A549 (cell line): ENCODE measurements around the gene SEPTIN11. TPM values are rescaled to one million over a fixed set of nuclear protein-coding genes. Genes with fewer than 3 reads are reported as not detected.

Source experiments
- ATAC-seq, 2 experiments: fragments of 200-7000 bp in 1 of 2; fragments of >200 bp in 1 of 2; cut with Nextera tagmentation in 1 of 2; cut with Tn5 transposase in 1 of 2; 3 replicates each; pipeline versions ENCODE4 v1.8.0 to v1.9.1; 2018 to 2020; ENCODE audit warnings: mild to moderate bottlenecking in 1 of 2, moderate library complexity in 1 of 2
- CTCF ChIA-PET: fragments of 300-600 bp; sonication (Branson Sonifier 250); formaldehyde crosslinking; extraction: SDS; loops from one replicate; lab custom pipeline; 2021; ENCODE audit warnings: antibody characterized with exemption, inconsistent platforms; lab: Yijun Ruan, JAX
- POLR2A ChIA-PET: fragments of 350-600 bp; formaldehyde crosslinking; extraction: SDS; loops from one replicate; lab custom pipeline; 2021; ENCODE audit warnings: antibody characterized with exemption, inconsistent platforms; lab: Yijun Ruan, JAX
- DNase-seq, 2 experiments: peaks; one replicate each; pipeline versions ENCODE4 v3.0.0 to v3.0.0-alpha.2; 2011 to 2016; ENCODE audit warnings: low read depth in 1 of 2, low spot score in 1 of 2
- FAIRE-seq: peaks from 2 replicates; lab custom pipeline; 2011; peaks lifted over from hg19 to GRCh38; lab: Jason Lieb, UNC
- H3K27ac ChIP-seq, 2 experiments: fragments of >200 bp; sonication (Bioruptor Twin); formaldehyde crosslinking; 3 replicates each; pipeline ENCODE4 v1.5.1; 2016 to 2017
- H3K4me1 ChIP-seq: fragments of >200 bp; sonication (Bioruptor Twin); formaldehyde crosslinking; 3 replicates; pipeline ENCODE4 v1.6.1; 2016
- H3K4me2 ChIP-seq: fragments of >200 bp; sonication (Bioruptor Twin); formaldehyde crosslinking; 3 replicates; pipeline ENCODE4 v1.6.1; 2016
- H3K4me3 ChIP-seq: fragments of >200 bp; sonication (Bioruptor Twin); formaldehyde crosslinking; 3 replicates; pipeline ENCODE4 v1.5.1; 2016
- H3K9me3 ChIP-seq: fragments of >200 bp; sonication (Bioruptor Twin); formaldehyde crosslinking; 3 replicates; pipeline ENCODE4 v1.6.1; 2016
- CHD4 ChIP-seq: fragments of 200-600 bp; sonication (generic); IDR thresholded peaks from 2 replicates; pipeline ENCODE4 v1.6.1; 2016; ENCODE audit warnings: antibody characterized with exemption, mild to moderate bottlenecking, borderline replicate concordance
- E2F6 ChIP-seq: IDR thresholded peaks from 2 replicates; pipeline ENCODE4 v1.6.1; 2012; ENCODE audit warnings: low read depth, borderline replicate concordance
- EHMT2 ChIP-seq: fragments of 200-600 bp; sonication (generic); IDR thresholded peaks from 2 replicates; pipeline ENCODE4 v1.6.1; 2016; ENCODE audit warnings: antibody characterized with exemption, low read depth, mild to moderate bottlenecking, moderate library complexity
- ESRRA ChIP-seq: fragments of 150-350 bp; IDR thresholded peaks from 2 replicates; pipeline ENCODE4 v1.6.1; 2014; ENCODE audit warnings: mild to moderate bottlenecking, low read length, borderline replicate concordance
- HES2 ChIP-seq: fragments of >200 bp; sonication (Bioruptor Twin); formaldehyde crosslinking; IDR thresholded peaks from 2 replicates; pipeline ENCODE4 v1.6.1; 2016
- HOXB5 ChIP-seq: fragments of 250-450 bp; sonication (Bioruptor Pico); IDR thresholded peaks from 2 replicates; pipeline ENCODE4 v1.5.0; 2020; ENCODE audit warnings: mild to moderate bottlenecking, moderate library complexity
- JUN ChIP-seq, 2 experiments: fragments of >200 bp; sonication (Bioruptor Twin); formaldehyde crosslinking; IDR thresholded peaks; 2 replicates in 1 of 2; 3 replicates in 1 of 2; pipeline ENCODE4 v1.6.1; 2016 to 2017
- JUNB ChIP-seq: fragments of >200 bp; sonication (Bioruptor Twin); formaldehyde crosslinking; IDR thresholded peaks from 2 replicates; pipeline ENCODE4 v1.6.1; 2016
- KDM5A ChIP-seq: fragments of 200-600 bp; sonication (generic); IDR thresholded peaks from 2 replicates; pipeline ENCODE4 v1.6.1; 2016; ENCODE audit warnings: antibody characterized with exemption, mild to moderate bottlenecking
- PHF8 ChIP-seq: fragments of 200-600 bp; sonication (generic); IDR thresholded peaks from 2 replicates; pipeline ENCODE4 v1.6.1; 2016; ENCODE audit warnings: low read depth, mild to moderate bottlenecking, antibody characterized with exemption, moderate library complexity, borderline replicate concordance
- SREBF2 ChIP-seq: fragments of 450-650 bp; IDR thresholded peaks from 2 replicates; pipeline ENCODE4 v1.6.1; 2014; ENCODE audit warnings: mild to moderate bottlenecking, moderate library complexity
- TFCP2L1 ChIP-seq: fragments of 250-450 bp; sonication (Bioruptor Pico); IDR thresholded peaks from 2 replicates; pipeline ENCODE4 v1.5.0; 2021; ENCODE audit warnings: mild to moderate bottlenecking
- TP53 ChIP-seq: fragments of 250-450 bp; sonication (Bioruptor Pico); IDR thresholded peaks from 2 replicates; pipeline ENCODE4 v1.5.0; 2021; ENCODE audit warnings: mild to moderate bottlenecking, moderate library complexity
- ZC3H11A ChIP-seq: fragments of 450-650 bp; IDR thresholded peaks from 2 replicates; pipeline ENCODE4 v1.6.1; 2014; ENCODE audit warnings: antibody characterized with exemption, mild to moderate bottlenecking
- ZFP36 ChIP-seq: fragments of 450-650 bp; IDR thresholded peaks from 2 replicates; pipeline ENCODE4 v1.6.1; 2014; ENCODE audit warnings: borderline replicate concordance; ENCODE audit not compliant: partially characterized antibody
- ZNF302 ChIP-seq: fragments of 250-450 bp; sonication (Bioruptor Pico); IDR thresholded peaks from 2 replicates; pipeline ENCODE4 v1.9.0; 2021; ENCODE audit warnings: inconsistent platforms, mild to moderate bottlenecking, moderate library complexity
- ZSCAN20 ChIP-seq: fragments of 250-450 bp; sonication (Bioruptor Pico); IDR thresholded peaks from 2 replicates; pipeline ENCODE4 v1.8.0; 2022; ENCODE audit warnings: mild to moderate bottlenecking, moderate library complexity
- WGBS: methylation state at CpG from one replicate; pipeline ENCODE4 v1.1.6; 2017; ENCODE audit errors: missing lambda C conversion rate; 5-methylcytosine and 5-hydroxymethylcytosine counted together
- polyA plus RNA-seq, 4 experiments: library from polyadenylated mRNA; depleted of rRNA in 3 of 4; stranded (reverse); fragments of >200 nt; fragmentation: RNase III in 1 of 4; extraction: RNeasy Plus Mini Kit Qiagen cat#74134 plus additional on column Dnase treatment in 1 of 4; gene quantifications; 2 replicates in 3 of 4; 3 replicates in 1 of 4; pipeline ENCODE4 v1.2.3, GENCODE V29; 2011 to 2017
- TF ChIP-seq, protein P1 (sequence below): IDR thresholded peaks from 2 replicates; pipeline ENCODE4 v1.6.1; 2012
- TF ChIP-seq, protein P2 (sequence below): fragments of 200-600 bp; sonication (generic); IDR thresholded peaks from 2 replicates; pipeline ENCODE4 v1.6.1; 2016; ENCODE audit warnings: antibody characterized with exemption, mild to moderate bottlenecking, moderate library complexity

The SEPTIN11 gene
- polyA plus RNA-seq, 2 of the 4 experiments (the other 2 are of a cell fraction) = 40.2 to 69.5 TPM

DNA sequence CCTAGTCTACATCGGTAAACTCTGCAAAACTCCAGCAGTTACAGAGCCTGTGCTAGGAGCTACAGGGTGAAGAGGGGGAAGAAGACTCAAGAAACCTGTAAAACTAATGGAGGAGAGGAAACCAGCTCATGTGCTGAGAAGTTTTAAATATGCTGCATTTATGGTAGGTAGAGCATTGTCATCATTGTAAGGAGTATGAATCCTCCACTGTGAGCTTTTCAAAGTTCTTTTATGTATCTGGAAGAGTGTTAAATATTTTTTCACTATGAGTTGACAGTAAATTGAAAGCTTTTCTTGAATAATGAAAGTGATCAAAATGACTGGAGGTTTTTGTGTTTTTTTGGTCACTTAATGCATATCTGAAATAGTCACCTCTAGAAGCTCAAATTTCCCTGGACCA lies 46.2 kb downstream of the SEPTIN11 start:
- Histone ChIP-seq H3K27ac (no peak overlapping the region), H3K4me3 (no peak overlapping the region), H3K4me1 (no peaks in the 10 kb centered on the region), H3K9me3 (no peaks in the 10 kb centered on the region), H3K4me2 (no peak overlapping the region)
- FAIRE-seq = no peak
- 82% methylated on average over 1 of the region's 1 CpG for WGBS
- no peak for DNase-seq
- POLR2A ChIA-PET = no interaction called here
- TF ChIP-seq, protein P1, sequence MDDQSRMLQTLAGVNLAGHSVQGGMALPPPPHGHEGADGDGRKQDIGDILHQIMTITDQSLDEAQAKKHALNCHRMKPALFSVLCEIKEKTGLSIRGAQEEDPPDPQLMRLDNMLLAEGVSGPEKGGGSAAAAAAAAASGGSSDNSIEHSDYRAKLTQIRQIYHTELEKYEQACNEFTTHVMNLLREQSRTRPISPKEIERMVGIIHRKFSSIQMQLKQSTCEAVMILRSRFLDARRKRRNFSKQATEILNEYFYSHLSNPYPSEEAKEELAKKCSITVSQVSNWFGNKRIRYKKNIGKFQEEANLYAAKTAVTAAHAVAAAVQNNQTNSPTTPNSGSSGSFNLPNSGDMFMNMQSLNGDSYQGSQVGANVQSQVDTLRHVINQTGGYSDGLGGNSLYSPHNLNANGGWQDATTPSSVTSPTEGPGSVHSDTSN = no peak
- TF ChIP-seq TP53 (CRISPR knock-in tag) (no peak), EHMT2 (no peak), ZNF302 (CRISPR knock-in tag) (no peak), E2F6 (no peak), CHD4 (no peak), HOXB5 (CRISPR knock-in tag) (no peak), HES2 (no peak), JUN (IDR thresholded peaks at IDR 0.05) (no peak), SREBF2 (no peak), PHF8 (no peak)
- ATAC-seq = no peak
- CTCF ChIA-PET = interaction anchor here (1.0 to 1.6 kb wide), 3 partner anchors 10 to 574 kb away, joined by 3 read pairs; no protein-coding TSS in a partner anchor

GRCh38 chr4:76996445-76996844 lies 46.9 kb downstream of the SEPTIN11 start:
- TF ChIP-seq HOXB5 (CRISPR knock-in tag) (no peak), HES2 (no peak), TP53 (CRISPR knock-in tag) (no peak), JUNB (no peak), ESRRA (no peak), ZSCAN20 (CRISPR knock-in tag) (no peak), KDM5A (no peak), TFCP2L1 (CRISPR knock-in tag) (no peak), ZC3H11A (no peak), ZFP36 (no peak)
- TF ChIP-seq, protein P2, sequence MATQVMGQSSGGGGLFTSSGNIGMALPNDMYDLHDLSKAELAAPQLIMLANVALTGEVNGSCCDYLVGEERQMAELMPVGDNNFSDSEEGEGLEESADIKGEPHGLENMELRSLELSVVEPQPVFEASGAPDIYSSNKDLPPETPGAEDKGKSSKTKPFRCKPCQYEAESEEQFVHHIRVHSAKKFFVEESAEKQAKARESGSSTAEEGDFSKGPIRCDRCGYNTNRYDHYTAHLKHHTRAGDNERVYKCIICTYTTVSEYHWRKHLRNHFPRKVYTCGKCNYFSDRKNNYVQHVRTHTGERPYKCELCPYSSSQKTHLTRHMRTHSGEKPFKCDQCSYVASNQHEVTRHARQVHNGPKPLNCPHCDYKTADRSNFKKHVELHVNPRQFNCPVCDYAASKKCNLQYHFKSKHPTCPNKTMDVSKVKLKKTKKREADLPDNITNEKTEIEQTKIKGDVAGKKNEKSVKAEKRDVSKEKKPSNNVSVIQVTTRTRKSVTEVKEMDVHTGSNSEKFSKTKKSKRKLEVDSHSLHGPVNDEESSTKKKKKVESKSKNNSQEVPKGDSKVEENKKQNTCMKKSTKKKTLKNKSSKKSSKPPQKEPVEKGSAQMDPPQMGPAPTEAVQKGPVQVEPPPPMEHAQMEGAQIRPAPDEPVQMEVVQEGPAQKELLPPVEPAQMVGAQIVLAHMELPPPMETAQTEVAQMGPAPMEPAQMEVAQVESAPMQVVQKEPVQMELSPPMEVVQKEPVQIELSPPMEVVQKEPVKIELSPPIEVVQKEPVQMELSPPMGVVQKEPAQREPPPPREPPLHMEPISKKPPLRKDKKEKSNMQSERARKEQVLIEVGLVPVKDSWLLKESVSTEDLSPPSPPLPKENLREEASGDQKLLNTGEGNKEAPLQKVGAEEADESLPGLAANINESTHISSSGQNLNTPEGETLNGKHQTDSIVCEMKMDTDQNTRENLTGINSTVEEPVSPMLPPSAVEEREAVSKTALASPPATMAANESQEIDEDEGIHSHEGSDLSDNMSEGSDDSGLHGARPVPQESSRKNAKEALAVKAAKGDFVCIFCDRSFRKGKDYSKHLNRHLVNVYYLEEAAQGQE = no peak
- Histone ChIP-seq H3K9me3 (no peaks in the 10 kb centered on the region), H3K4me2 (no peak overlapping the region), H3K4me3 (no peak overlapping the region), H3K4me1 (no peaks in the 10 kb centered on the region), H3K27ac (no peak overlapping the region)
- WGBS = 91% methylated on average over 2 of the region's 2 CpGs
- no peak for FAIRE-seq
- CTCF ChIA-PET = interaction anchor here (0.7 to 1.3 kb wide), 3 partner anchors 49 to 575 kb away, joined by 3 to 6 read pairs (median 3); no protein-coding TSS in a partner anchor
- POLR2A ChIA-PET = no interaction called here
- no peak for DNase-seq
- ATAC-seq = no peak
